Stimulated activated CD8-positive, alpha-beta memory T cell treated with anti-CD3 and anti-CD28 coated beads, Interleukin-4, amount 100 ng/mL, for 48 hours (primary cell): ENCODE data around the gene DNM3.

Experiments used
- DNase-seq: peaks from one replicate; pipeline ENCODE4 v3.0.0-alpha.2; 2020

The DNM3 gene

DNA sequence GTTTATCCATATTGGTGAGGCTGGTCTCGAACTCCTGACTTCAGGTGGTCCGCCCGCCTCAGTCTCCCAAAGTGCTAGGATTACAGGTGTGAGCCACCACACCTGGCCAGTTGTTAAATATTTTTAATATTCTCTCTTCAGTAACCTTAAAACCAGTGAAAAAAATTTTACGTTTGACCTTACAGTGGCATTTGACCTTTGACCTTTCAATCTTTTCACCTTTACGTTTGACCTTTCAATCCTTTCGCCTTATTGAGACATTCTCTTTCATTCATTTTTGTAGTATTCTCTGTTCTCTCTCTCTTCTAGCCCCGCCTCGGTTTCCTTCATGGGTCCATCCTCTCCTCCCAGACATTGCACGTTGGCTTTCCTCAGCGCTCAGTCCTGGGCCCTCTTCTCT lies 277.9 kb downstream of the DNM3 start:
- no peak for DNase-seq

DNA sequence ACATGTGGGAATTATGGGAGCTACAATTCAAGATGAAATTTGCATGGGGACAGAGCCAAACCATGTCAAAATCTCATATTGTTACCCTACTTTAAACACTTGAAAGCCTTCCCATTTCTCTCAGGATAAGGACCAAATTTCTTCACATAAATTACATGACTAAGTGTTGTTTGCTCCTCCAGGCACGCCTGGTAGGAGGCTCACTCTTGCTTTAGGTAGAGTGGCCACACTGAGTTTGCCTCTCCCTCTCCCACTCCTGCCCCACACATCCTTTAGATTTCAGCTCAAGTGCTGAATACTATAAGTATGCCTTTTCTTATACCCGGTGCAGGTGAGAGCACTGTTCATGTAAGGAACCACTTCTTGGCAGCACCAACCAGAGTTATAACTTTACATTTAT lies 279.1 kb downstream of the DNM3 start:
- no peak for DNase-seq

DNA sequence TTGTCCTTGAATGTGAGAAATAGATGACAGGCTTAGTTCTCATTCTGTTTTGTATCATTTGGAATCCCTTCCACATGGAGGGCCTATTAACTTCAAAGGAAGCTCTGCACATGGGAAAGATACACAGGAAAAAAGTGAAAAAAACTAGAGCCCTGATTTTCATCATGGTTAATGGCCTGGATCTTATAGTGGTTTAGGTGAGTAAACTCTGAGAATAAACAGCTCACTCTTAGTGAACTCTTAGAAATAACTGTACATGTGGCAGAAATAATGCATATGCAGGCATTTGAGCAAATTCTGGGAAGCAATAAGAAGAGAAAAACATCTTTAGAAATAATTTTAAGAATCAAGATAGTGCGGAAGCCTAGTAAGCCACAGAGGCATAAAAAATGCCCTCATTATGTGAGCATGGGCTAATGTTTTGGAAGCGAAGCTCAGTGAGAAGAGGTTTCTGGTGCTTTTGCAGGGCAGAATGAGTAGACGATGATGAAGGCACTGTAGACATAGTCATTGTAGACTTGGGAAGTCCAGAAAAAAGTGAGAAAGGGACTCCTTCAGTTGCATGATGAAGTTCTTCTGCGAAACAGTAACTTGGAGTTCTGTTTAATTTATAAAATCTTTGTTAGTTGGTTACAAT lies 279.9 kb downstream of the DNM3 start:
- DNase-seq, result no peak

DNA sequence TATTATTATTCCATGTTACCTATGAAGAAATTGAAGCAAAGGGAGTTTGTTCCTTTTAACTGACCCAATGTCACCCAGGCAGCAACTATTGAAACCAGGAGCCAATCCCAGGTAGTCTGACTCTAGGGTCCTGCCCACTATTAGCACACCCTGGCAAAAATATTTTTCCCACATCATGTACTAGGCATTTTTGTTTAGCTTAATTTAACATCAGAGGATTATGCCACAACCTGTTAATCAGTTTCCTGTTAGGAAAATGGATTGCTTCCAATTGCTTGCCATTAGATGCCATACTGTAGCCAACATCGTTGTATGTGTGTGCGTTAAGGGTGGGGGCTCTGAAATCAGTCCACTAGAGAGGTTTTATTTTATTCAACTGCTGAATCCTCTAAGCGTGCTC lies 281.1 kb downstream of the DNM3 start:
- DNase-seq, result no peak

DNA sequence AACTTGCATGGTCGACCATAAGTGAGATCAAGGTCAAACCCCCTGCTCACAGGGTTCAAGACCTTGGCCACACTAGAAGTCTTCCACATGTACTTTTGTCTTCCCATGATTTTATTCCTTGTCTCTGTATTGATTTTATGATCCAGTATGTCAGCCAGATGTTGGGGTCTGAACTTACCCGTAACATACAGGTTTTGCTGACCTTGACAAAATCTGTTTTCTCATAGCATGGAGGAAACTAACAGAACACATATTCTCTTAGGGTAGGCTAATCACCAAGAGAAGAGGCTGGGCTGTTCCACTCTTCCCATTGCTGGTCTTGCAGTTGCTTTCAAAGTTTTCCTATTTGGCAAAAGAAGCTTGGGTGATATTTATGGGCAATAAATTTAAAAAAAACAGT lies 284.0 kb downstream of the DNM3 start:
- DNase-seq, result no peak

DNA sequence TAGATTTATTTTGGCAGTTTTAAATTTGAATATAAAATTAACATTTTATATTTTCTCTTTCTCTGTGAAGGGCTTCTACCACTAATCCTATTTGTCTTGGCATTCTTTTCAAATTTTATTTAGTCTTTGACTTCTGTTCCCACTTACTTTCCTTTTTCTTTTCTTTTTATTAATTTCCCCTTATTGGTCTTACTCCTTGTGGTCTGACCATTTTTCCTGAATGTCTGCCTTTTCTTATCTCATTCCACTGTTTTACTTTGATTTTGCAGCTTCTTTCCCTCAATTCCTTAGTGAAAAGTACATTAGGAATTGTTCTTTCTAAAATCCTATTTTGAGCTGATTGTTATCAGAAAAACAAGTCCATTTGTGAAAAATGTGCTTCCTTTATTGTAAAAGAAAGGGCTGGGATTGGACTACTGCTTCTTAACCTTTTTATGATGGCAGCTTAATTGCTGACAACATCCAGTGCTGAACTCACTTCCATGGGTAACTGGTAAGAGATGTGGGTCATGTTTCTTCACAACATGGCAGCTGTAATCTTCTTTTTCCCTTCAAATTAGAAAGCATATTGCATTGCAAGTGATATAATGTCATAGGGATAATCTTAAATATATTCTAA lies 284.6 kb downstream of the DNM3 start:
- no peak for DNase-seq

DNA sequence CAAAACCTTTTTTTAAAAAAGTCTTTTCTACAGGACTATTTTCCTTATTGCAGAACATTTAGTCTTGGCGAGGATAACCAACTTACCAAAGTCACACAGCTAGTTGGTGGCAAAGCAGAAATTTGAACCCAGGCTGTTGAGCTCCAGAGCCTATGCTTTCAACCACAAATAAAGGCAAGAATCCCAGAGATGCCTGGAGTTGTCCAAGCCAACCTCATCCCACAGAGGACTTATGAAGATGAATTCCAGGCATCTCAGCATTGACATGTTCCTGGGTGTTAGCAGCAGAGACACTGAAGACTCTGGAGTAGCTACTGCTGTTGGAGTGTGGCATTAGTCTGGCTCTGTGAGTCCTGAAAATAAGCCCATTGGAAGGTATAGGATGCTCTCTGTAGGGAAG lies 291.5 kb downstream of the DNM3 start:
- DNase-seq, result no peak

DNA sequence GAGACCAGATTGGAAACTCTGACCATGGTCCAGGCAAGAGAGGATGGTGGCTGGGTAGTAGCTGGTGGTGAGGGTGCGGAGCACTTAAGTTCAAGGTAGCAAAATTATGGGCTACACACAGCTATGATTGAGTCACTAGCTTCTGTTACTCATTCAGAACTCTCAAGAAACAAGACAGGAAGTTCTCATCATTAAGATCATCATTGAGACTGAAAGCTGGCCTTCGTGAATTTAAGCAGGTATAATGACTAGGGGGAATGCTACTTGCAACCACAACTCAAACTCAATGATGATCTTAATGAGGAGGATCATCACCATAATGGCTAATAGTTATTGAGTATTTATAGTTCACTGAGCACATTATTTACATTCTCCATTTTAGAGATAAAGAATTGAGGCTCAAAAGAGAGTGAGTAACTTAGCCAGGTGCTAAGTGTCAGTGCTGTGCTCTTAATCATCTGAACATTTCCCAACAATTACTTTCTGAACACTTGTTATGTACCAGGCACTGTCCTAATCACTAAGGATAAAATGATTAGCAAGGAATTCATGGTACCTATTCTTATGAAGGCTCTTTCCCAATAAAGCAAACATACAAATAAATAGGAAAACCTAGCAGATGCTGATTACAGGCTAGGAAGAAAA lies 292.9 kb downstream of the DNM3 start:
- DNase-seq, result peak; percentile 28

DNA sequence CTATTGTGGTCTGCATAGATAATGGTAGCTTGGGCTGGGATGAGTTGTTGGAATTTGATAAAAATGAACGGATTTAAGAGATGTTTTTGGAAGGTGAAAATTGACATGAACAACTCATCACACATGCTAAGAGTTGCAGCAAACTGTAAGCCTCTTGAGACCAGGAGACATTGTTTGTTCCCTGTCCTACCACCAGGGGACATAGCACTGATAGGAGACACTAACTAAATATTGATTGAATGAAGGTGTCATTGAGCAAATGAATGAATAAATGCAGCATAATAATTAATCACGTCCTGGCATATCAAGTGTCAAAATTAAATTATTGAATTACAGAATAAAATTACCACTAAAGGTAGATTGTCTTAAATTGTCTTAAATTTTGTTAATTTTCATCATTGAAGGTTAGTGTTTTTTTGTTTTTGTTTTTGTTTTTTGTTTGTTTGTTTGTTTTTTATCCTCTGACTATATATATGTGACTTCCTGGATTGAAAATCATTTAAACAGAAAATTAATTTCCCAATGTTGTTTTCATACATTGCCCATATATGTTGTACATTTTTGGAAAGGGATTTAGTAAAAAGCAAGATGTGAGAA lies 293.9 kb downstream of the DNM3 start:
- no peak for DNase-seq

DNA sequence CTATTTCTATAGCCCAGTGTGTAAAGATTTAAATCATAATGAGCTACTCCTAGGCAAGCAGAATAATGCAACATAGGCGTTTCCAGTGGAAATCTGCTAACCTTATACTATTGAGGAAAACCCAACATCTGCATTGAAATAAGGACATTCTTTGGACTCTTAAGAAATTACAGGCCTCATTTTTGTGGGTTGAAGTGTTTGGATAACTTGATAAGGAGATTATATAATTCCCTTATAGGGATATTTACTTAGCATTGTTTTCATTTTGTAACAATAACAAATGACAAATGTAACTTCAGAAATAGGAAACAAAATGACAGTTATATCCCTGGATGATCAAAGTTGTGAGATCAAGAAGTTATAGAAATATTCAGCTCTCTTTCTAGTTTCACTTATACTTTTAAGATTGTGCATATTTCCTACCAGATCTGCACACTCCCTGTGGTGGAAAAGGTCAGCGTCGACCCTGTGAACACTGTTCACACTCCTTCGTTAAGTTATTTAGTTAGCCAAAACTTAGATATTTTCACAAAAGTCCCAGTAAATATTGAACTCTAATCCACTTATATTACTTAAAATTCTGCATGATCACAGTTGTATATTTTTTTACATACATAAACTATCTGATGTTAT lies 294.8 kb downstream of the DNM3 start:
- DNase-seq, result no peak

DNA sequence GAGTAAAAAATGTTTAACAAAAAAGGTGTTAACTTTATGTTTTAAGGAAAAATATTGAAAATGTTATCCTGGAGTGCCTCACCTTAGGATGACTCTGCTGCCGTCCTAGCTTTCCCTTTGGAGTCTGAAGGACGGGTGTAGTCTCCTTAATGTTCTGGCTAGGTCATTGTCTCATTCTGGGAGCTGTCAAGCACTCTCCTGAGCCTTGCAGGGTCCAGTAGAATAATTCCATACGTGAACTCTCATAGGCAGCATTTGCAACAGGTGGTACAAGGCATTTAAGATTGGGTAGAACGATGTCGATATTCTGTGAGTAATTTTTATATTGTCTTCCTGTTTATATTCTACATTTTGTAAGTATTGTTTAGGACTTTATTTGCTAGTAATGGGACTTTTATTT lies 295.6 kb downstream of the DNM3 start:
- no peak for DNase-seq

DNA sequence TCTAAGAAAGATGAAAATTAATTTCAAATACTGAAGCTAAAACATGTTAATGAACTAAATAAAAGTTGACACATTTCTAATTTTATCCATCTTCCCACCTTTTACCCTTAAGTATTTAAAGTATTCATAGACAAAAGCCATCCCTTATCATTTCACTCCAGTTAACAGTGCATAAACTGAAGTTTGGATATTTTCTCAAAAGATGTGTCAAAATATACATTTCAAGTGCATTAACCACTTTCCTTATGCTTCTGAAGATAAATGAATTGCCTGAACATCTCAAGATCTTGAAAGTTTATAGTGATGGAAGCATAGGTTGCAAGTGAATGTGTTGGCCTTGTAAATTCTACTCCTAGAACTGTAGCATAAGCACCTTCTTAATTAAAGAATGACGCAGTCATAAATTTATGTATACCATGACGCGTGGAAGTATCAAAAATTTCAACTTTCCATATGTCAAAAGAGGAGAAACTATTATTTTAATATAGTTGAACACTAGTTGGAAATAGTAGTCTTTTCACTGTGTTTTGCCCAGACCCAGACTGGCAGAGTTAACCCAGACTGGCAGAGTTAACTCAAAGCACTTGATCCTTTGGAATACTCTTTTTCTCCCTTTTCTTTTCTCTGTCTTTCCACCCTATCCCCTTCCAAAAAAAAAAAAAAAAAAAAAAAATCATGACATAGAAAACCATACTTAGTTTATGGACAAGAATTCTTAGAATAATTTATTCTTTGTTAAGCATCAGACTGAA lies 296.6 kb downstream of the DNM3 start:
- DNase-seq, result no peak

DNA sequence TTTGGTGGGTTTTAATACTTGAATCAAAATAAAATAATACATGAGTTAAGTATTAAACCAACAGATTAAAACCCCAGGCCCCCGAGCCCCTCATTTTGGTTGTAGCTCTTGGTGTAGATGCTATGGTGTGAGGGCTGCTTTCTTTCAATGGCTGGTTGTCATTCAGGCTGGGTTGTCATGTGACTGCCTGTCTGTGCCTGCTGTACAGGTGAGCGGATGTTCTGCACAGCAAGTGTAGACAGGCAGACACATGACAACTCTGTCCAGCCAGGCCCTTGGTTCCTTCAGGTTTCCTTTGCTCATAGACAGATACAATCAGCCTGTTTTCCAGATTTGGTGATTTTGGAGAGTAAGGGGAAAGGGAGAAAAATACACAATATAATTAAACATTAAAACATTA lies 297.3 kb downstream of the DNM3 start:
- no peak for DNase-seq

DNA sequence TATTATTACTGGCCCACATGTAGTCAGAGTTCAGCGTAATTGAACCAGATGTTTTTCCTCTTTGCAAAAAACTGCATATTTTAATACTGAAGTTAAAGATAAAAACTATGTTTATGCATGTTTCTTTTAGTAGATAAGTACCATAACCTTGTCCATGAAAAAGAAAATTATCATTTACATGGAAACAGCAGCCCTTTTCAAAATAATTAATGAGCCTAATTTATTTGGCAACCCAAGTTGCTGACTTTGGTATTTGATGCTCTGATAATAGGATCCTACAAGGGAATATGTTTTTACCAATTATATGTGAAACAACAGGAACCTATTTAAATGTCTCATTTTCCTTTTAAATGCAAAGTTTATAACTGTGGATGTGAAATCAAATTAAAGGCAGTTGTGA lies 297.9 kb downstream of the DNM3 start:
- DNase-seq, result no peak

DNA sequence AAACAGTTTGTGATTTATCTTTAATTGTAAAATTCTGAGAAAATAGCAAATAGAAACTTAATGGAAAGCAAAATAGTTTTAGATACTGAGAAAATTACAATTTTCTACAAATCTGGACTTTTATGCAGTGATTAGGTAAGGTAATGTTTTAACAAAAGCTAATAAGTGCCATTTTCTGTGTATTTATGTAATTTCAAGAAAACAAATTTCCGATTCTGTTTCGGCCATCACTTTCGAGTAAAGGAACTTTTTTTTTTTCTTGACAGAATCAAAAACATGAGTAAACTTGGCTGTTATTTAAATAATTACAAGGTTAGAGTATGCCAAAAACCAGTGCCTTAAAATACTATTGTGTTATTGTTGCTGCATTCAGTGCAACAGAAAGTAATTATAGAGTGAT lies 298.8 kb downstream of the DNM3 start:
- DNase-seq, result no peak

DNA sequence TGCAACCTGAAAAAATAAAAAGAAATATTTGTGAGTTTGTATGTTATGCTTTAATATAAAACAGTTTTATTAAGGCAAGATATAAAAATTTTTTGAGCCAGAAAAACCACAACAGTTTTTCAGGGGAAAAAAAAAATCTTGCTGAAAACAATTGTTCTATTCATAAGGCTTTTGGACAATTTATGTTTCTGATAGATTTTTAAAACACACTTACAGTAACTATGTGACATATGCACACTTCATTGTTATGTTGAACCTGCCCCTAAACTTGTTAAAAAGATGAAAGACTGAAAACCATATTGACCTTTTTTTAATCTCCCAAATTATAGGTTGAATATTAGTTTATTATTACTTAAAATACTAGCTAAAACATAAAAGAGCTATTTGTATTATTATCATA lies 299.3 kb downstream of the DNM3 start:
- DNase-seq, result no peak

DNA sequence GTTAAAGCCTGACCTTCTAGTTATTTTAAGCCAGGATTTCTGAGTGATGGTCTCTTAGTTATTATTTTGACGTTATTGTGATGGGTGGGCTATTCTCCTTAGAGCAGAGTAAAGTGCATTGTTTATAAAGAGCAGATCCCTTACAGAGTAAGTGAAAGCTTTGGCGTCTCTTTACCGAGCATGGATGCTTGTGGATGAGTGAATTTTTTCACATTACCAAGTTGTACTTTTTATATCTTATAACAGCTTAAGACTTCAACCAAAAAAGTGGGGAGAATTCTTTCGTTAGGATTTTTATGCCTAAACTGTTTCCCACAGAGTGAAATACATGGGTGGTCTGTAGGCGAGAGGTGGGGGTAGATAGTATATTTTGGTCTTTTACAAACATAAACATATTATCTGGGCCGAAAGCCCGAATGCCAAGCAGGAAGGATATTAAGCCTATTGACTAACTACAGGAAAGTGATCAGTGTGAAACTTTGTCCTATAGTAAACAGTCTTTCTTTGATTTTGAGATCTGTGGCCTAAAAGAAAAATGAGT lies 300.1 kb downstream of the DNM3 start:
- no peak for DNase-seq

DNA sequence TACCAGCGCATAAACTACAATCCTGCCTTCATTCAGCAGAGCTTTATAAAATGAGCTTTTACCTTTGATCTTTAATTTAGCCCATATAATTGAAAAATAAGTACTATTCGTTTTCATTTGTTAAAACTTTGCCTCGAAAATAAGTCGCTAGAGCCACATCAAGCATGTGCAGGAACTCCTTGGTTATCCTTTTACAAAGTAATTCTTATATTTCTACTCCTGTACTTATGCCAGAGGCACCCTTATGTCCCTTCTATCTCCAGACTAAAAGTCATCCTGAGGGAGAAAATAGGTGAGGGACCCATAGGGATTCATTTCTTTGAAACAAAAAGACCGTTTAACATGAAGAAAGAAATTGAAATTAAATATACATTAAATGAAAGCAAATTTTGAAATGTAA lies 301.0 kb downstream of the DNM3 start:
- DNase-seq, result no peak

DNA sequence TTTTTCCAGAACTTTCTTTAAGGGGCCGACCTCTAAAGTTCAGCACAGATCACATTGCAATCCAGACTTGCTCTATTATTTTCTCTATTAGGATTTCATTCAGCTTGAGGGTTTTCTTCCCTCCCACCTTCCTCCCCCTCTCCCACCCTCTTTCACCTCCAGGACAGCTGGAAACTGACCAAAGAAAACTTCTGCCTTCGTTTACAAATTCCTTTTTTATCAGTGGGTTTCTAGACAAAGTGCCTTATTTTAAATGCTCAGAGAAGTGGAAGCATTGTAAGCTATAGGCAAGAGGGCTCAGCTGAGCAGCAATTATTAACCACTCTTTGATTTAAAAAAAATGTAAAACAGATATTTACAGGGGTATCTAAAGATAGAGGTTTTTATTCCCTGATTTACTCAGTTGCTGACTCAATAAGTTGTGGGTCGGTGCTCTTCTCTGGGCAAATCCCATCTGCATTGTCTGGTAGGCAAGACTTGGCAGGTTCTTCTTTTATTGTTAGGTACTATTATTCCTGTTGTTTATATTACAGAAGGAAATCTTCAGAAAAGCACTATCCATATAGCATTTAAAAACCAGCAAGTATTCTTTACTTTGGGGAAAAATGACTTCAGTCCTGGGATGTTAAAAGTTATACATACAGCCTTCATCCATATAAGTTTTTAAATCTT lies 302.2 kb downstream of the DNM3 start:
- DNase-seq, result no peak

DNA sequence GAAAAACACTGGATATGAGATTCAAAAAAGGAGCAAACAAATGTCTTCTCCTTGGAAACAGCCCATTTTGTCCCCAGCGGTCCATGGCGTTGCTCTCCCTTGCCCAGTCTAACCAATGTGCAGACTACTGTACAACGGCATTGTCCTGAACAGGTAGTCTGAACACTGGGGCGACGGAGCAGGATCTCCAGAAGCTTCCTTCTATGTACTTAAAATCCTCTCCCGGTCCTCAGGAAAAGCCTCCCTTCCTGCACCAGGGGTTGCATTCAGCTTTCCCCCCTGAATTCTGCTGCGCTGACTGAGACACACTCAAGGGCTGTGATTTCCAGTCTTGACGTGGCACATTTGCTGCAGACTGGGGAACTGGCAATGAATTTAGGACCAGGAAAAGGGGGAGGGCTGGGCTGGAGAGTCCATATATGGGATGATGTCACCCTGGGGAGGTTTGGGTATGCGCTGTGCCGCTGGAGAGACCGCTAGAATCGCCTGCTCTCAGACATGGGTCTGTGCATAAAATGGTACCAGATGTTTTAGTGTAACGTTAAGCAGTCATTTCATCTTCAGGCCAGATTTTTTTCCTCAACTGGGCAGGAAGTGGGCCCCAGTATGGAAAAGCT lies 303.3 kb downstream of the DNM3 start:
- DNase-seq, result no peak

DNA sequence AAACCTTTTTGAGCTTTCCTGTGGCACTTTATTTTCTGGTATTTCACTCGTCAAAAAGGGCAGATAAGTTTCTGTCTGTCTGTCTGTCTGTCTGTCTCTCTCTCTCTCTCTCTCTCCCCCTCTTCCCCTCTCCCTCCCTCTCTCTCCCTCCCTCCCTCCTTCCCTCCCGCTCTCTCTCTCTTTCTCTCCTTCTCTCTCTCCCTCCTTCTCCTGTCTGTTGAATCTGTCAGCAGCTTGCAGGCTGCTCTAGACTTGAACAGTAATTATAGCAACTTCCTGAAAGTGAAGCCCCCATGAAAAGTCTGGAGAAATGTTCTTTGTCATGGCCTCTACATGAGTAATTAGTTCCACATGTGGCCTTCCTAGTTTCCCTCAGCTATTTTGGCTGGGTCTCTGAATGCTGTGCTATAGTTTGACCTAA lies 303.9 kb downstream of the DNM3 start:
- no peak for DNase-seq

DNA sequence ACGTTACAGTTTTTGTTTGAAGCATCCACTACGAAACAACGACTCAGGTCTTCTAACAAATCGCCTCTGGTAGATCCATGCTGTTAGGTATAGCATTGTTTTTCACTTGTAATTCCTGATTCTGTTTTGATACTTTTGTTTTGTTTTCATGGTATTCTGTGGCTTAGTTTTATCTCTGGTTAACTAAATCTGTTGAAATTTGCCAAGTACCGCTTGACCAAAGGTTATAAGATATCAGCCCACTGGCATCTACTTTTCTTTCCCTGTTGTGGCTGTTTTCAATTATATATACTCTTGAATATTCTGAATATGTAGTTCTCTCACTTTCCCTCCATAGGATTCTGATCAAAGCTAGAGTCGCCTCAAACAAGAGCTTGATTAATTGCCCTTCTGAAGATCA lies 304.4 kb downstream of the DNM3 start:
- DNase-seq, result no peak
